ENCODE data around the gene THAP4. TPM values are rescaled to one million over a fixed set of nuclear protein-coding genes. Genes with fewer than 3 reads are reported as not detected.

The THAP4 gene
- total RNA-seq, 3 donors from 2014 or later (not counting 1 experiment from before 2014, with no cell fraction given), result 19.8 to 29.2 (median 27.8) TPM

DNA sequence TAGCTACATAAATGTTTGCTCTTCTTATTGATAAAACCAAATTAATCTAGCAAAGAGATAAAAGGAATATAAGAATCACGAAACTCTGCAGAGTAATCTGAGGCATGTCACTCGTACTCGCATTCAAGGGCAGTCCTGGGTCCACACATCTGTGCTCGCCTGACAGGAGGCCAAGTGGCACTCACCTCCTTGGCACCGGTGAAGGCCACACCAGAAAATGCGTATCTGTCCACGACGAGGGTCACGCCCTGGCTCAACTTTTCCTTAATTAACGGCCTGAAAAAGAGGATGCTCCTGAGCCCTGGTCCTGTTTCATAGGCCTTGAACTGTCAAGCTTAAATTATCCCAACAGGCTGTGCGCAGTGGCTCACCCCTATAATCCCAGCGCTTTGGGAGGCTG lies 43.1 kb upstream of the THAP4 start:
- 97% methylated on average over 12 of the region's 12 CpGs for WGBS (ENCODE audit: insufficient coverage)
- H3K36me3 ChIP-seq (ENCODE audit: control insufficient read depth, insufficient read depth, low read length), result peaks cover 16% of the 10 kb centered on the region
- H3K4me1 Mint-ChIP-seq, result peaks cover 0 to 9% of the 10 kb centered on the region in 2 donors
- no peaks in the 10 kb centered on the region for H3K36me3 Mint-ChIP-seq
- no peak for TF ChIP-seq CTCF (IDR thresholded peaks at IDR 0.05)
- no peaks in the 10 kb centered on the region for H3K9me3 ChIP-seq (ENCODE audit: control insufficient read depth, insufficient read depth, low read length)
- H3K4me3 Mint-ChIP-seq, result no peak overlapping the region
- H3K27me3 ChIP-seq (ENCODE audit: control insufficient read depth, insufficient read depth, low read length), result no peaks in the 10 kb centered on the region
- no peaks in the 10 kb centered on the region for H3K9me3 Mint-ChIP-seq
- intact Hi-C loops (cut with micrococcal nuclease), result loop anchor here (10.0 kb wide), 1 partner anchor 195 kb away; no protein-coding TSS in a partner anchor
- H3K27ac ChIP-seq (ENCODE audit: low read length), result no peak overlapping the region
- no peak overlapping the region for H3K4me3 ChIP-seq (ENCODE audit: low read length)
- H3K27ac Mint-ChIP-seq, result no peak overlapping the region
- no peak for ATAC-seq
- no peaks in the 10 kb centered on the region for H3K27me3 Mint-ChIP-seq (ENCODE audit: low read depth in 2 of 2)
- H3K4me1 ChIP-seq (ENCODE audit: control insufficient read depth, insufficient read depth, low read length), result no peaks in the 10 kb centered on the region
- no peak for DNase-seq

DNA sequence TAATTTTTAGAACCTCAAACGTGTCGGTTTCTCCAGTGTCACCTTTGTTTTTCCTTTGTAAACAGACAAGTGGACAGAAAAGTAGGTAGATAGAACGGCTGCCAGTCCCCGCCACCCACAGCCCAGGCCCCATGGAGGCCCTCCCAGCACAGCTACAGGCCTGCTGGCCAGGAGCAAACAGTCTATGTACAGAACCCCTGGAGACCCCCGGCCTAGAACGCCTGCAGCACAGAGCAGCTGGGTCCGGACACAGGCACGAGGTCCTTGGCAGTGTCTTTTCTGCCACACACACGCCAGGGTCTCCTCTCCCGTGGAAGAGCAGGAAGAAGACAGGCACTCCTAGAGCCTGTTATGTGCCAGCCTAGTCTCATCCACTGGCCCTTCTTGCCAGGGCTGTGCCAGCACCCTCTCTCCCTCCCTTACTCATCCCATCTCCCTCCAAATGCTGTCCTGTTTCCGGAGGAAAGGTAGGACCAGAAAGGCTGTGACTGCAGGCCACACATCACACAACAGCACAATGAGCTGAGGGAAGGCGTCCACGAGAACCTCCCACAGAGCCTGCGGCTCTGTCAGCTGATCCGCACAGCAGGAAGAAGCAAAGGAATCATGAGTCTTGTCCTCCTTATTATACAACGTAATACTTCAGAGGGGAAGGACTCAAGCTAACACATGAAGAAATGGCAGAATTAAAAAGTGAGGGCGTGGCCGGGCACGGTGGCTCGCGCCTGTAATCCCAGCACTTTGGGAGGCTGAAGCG lies 42.0 kb upstream of the THAP4 start:
- peaks cover 0 to 5% of the 10 kb centered on the region in 2 donors for H3K4me1 Mint-ChIP-seq
- no peaks in the 10 kb centered on the region for H3K4me1 ChIP-seq (ENCODE audit: control insufficient read depth, insufficient read depth, low read length)
- H3K27me3 ChIP-seq (ENCODE audit: control insufficient read depth, insufficient read depth, low read length), result no peaks in the 10 kb centered on the region
- H3K36me3 Mint-ChIP-seq, result no peaks in the 10 kb centered on the region
- no peak for TF ChIP-seq CTCF (IDR thresholded peaks at IDR 0.05)
- intact Hi-C loops (cut with micrococcal nuclease), result no loop called here
- ATAC-seq (no peak), DNase-seq (no peak)
- H3K9me3 Mint-ChIP-seq, result no peaks in the 10 kb centered on the region
- H3K4me3 Mint-ChIP-seq, result no peak overlapping the region
- whole genome bisulfite sequencing (ENCODE audit: insufficient coverage), result 94% methylated on average over 22 of the region's 22 CpGs
- H3K27me3 Mint-ChIP-seq (ENCODE audit: low read depth in 2 of 2), result no peaks in the 10 kb centered on the region
- no peaks in the 10 kb centered on the region for H3K9me3 ChIP-seq (ENCODE audit: control insufficient read depth, insufficient read depth, low read length)
- H3K36me3 ChIP-seq (ENCODE audit: control insufficient read depth, insufficient read depth, low read length), result peaks cover 16% of the 10 kb centered on the region
- no peak overlapping the region for H3K27ac Mint-ChIP-seq
- H3K27ac ChIP-seq (ENCODE audit: low read length), result no peak overlapping the region
- no peak overlapping the region for H3K4me3 ChIP-seq (ENCODE audit: low read length)

GRCh38 chr2:241678307-241678706 lies 41.3 kb upstream of the THAP4 start:
- H3K4me3 Mint-ChIP-seq, result no peak overlapping the region
- ATAC-seq (no peak), DNase-seq (no peak)
- no peaks in the 10 kb centered on the region for H3K27me3 Mint-ChIP-seq (ENCODE audit: low read depth in 2 of 2)
- no peaks in the 10 kb centered on the region for H3K36me3 Mint-ChIP-seq
- 96% methylated on average over 18 of the region's 18 CpGs for WGBS (ENCODE audit: insufficient coverage)
- Histone ChIP-seq H3K4me1 (ENCODE audit: control insufficient read depth, insufficient read depth, low read length) (peaks cover 3% of the 10 kb centered on the region), H3K36me3 (ENCODE audit: control insufficient read depth, insufficient read depth, low read length) (peaks cover 16% of the 10 kb centered on the region), H3K27ac (ENCODE audit: low read length) (no peak overlapping the region), H3K27me3 (ENCODE audit: control insufficient read depth, insufficient read depth, low read length) (no peaks in the 10 kb centered on the region), H3K9me3 (ENCODE audit: control insufficient read depth, insufficient read depth, low read length) (no peaks in the 10 kb centered on the region), H3K4me3 (ENCODE audit: low read length) (no peak overlapping the region)
- intact Hi-C loops (cut with micrococcal nuclease), result no loop called here
- no peak for TF ChIP-seq CTCF (IDR thresholded peaks at IDR 0.05)
- H3K9me3 Mint-ChIP-seq, result no peaks in the 10 kb centered on the region
- H3K4me1 Mint-ChIP-seq, result peaks cover 6 to 11% of the 10 kb centered on the region in 2 donors
- no peak overlapping the region for H3K27ac Mint-ChIP-seq

GRCh38 chr2:241677392-241677791 lies 40.4 kb upstream of the THAP4 start:
- Mint-ChIP-seq H3K27me3 (ENCODE audit: low read depth in 2 of 2) (no peaks in the 10 kb centered on the region), H3K36me3 (no peaks in the 10 kb centered on the region), H3K27ac (no peak overlapping the region), H3K9me3 (no peaks in the 10 kb centered on the region), H3K4me1 (peaks cover 6 to 11% of the 10 kb centered on the region in 2 donors), H3K4me3 (no peak overlapping the region)
- no peak for TF ChIP-seq CTCF (IDR thresholded peaks at IDR 0.05)
- Histone ChIP-seq H3K27ac (ENCODE audit: low read length) (no peak overlapping the region), H3K27me3 (ENCODE audit: control insufficient read depth, insufficient read depth, low read length) (no peaks in the 10 kb centered on the region), H3K36me3 (ENCODE audit: control insufficient read depth, insufficient read depth, low read length) (peaks cover 16% of the 10 kb centered on the region), H3K4me3 (ENCODE audit: low read length) (no peak overlapping the region), H3K9me3 (ENCODE audit: control insufficient read depth, insufficient read depth, low read length) (no peaks in the 10 kb centered on the region), H3K4me1 (ENCODE audit: control insufficient read depth, insufficient read depth, low read length) (peaks cover 12% of the 10 kb centered on the region)
- intact Hi-C loops (cut with micrococcal nuclease), result no loop called here
- no peak for DNase-seq
- 93% methylated on average over 24 of the region's 24 CpGs for WGBS (ENCODE audit: insufficient coverage)
- no peak for ATAC-seq
